IPS DF 4.7 (cell line): ENCODE data around the gene GPC4.

ENCODE experiments used
- DNase-seq: peaks from one replicate; pipeline ENCODE4 v3.0.0-alpha.2; 2013; ENCODE audit warnings: low spot score; ENCODE audit errors: extremely low read depth

The GPC4 gene

GRCh38 chrX:133412246-133412645, 3.0 kb downstream of the GPC4 start:
- no peak for DNase-seq

GRCh38 chrX:133410550-133410949, 4.7 kb downstream of the GPC4 start:
- no peak for DNase-seq

- no peak for DNase-seq
Measured at GRCh38 chrX:133405498-133406185, 9.6 kb downstream of the GPC4 start.

GRCh38 chrX:133403984-133404383, 11.3 kb downstream of the GPC4 start:
- no peak for DNase-seq

- DNase-seq: no peak
Measured at GRCh38 chrX:133402830-133403625, 12.3 kb downstream of the GPC4 start.

- DNase-seq: no peak
Measured at GRCh38 chrX:133402042-133402453, 13.2 kb downstream of the GPC4 start.

- DNase-seq: no peak
Measured at GRCh38 chrX:133401536-133401935, 13.8 kb downstream of the GPC4 start.

- DNase-seq: no peak
Measured at GRCh38 chrX:133399411-133399810, 15.9 kb downstream of the GPC4 start.

- no peak for DNase-seq
Measured at GRCh38 chrX:133394765-133395164, 20.5 kb downstream of the GPC4 start.

- DNase-seq: no peak
Measured at GRCh38 chrX:133392671-133393070, 22.6 kb downstream of the GPC4 start.

- no peak for DNase-seq
Measured at GRCh38 chrX:133391111-133391510, 24.2 kb downstream of the GPC4 start.

GRCh38 chrX:133390676-133391075, 24.6 kb downstream of the GPC4 start:
- no peak for DNase-seq

GRCh38 chrX:133389975-133390374, 25.3 kb downstream of the GPC4 start:
- no peak for DNase-seq

GRCh38 chrX:133384454-133384853, 30.8 kb downstream of the GPC4 start:
- DNase-seq: no peak

- no peak for DNase-seq
Measured at GRCh38 chrX:133380711-133381619, 34.3 kb downstream of the GPC4 start.

- no peak for DNase-seq
Measured at GRCh38 chrX:133376422-133376821, 38.9 kb downstream of the GPC4 start.

GRCh38 chrX:133375615-133376340, 39.5 kb downstream of the GPC4 start:
- no peak for DNase-seq

GRCh38 chrX:133374874-133375387, 40.4 kb downstream of the GPC4 start:
- no peak for DNase-seq

GRCh38 chrX:133373386-133374079, 41.8 kb downstream of the GPC4 start:
- no peak for DNase-seq

GRCh38 chrX:133370696-133371275, 44.5 kb downstream of the GPC4 start:
- no peak for DNase-seq
